Measurements from ENCODE around the gene GALR3. TPM values are rescaled to one million over a fixed set of nuclear protein-coding genes. Genes with fewer than 3 reads are reported as not detected.

GALR3 gene
- polyA plus RNA-seq, 3 donors, result not detected

DNA sequence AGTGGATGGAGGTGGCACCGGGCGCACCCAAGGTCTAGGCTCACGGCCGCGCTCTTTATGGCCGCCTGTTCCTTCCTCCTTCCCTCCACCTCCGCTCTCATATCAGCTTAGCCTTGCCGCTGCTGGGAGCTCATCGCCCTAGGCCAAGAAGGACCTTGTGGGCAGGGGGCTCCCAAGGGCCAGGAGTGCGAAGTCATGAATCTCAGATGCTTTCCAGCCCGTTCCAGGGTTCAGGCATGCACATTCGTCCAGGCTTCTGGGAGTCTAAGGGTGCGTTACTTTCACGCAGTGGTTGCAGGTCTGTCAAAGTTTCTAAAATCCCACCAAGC is 4.1 kb upstream of the GALR3 start:
- no peak for DNase-seq

DNA sequence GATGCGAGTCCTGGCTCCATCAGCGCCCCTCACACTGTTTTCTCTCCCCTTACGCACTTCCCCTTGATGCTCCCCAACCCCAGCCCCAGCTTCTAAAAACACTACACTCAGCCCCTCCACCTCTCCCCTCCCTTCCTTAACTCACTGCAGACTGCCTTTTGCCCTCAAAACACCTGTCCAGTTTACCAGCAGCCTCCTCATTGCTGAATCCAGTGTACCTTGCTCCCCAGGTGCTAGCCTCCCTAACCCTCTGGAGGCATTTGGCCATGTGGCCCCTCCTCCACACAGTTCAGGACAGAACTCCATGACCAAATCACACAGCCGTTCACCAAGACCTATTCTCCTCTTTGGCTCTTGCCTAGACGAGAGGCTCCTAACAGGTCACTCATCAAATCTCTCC is 2.8 kb upstream of the GALR3 start:
- no peak for DNase-seq

DNA sequence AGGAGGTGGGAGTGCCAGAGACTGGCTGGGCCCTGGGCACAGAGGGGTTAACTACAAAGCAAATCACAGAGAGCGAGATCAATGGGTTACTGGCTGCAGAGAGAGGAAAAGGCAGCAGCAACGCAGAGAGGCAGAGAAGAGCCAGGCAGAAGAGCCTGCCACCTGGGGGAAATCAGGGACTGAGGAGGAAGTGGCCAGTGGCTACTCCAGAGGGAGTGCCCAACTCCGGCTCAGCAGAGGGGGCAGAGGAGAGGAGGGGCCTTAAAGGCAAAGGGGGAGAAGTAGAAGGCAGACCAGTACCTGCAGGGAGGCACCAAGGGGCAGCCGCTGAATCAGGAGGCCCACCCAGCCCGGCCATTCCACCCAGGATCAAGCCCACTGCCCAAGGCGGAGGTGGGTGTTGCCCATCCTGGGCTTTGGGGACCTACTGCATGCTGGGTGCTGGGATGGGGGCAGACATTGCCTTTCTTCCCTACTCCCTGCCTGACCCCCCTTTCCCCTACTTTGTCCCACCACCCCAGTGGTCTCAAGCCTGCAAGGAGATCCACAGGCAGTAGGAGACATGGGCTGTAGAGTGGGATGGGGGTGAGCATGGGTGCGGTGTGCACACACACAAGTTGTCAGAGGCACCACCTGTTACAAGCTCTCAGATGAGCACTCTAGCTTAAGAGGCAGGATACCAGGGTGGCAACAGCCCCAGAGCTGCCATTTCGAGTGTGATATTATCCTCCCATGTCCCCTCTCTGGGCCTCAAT is 926 bp upstream of the GALR3 start:
- DNase-seq, result no peak

GRCh38 chr22:37824674-37825641 is 1.8 kb downstream of the GALR3 start:
- no peak for DNase-seq

- DNase-seq, result no peak
Observed at GRCh38 chr22:37827056-37827455, 3.9 kb downstream of the GALR3 start.

GRCh38 chr22:37830093-37830842 is 7.1 kb downstream of the GALR3 start:
- DNase-seq, result no peak

DNA sequence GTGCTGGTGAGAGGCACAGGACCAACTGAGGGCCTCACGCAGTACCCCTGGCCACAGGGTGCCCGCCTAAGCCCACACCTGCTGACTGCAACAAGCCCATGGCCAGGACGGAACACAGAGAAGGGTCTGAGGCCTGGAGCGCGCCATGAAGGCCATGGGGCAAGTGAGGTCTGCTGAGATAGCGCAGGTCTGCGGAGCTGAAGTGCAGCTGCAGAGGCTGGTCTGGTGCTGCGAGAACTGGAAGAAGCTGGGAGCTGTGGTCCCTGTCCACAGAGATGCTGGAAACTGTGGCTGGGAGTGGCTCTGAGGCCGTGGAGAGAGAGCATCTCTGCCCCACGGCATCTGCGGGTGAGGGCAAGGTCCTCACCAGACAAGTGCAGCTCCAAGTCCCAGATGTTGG is 8.3 kb downstream of the GALR3 start:
- no peak for DNase-seq

GRCh38 chr22:37832022-37832857 is 9.1 kb downstream of the GALR3 start:
- no peak for DNase-seq

GRCh38 chr22:37842015-37842793 is 19.0 kb downstream of the GALR3 start:
- no peak for DNase-seq

GRCh38 chr22:37843741-37844089 is 20.5 kb downstream of the GALR3 start:
- no peak for DNase-seq

- no peak for DNase-seq
Observed at GRCh38 chr22:37844904-37845329, 21.7 kb downstream of the GALR3 start.

- DNase-seq, result no peak
Observed at GRCh38 chr22:37846433-37846832, 23.3 kb downstream of the GALR3 start.

- DNase-seq, result peak; percentile 36
Observed at GRCh38 chr22:37848587-37849088, 25.5 kb downstream of the GALR3 start.

DNA sequence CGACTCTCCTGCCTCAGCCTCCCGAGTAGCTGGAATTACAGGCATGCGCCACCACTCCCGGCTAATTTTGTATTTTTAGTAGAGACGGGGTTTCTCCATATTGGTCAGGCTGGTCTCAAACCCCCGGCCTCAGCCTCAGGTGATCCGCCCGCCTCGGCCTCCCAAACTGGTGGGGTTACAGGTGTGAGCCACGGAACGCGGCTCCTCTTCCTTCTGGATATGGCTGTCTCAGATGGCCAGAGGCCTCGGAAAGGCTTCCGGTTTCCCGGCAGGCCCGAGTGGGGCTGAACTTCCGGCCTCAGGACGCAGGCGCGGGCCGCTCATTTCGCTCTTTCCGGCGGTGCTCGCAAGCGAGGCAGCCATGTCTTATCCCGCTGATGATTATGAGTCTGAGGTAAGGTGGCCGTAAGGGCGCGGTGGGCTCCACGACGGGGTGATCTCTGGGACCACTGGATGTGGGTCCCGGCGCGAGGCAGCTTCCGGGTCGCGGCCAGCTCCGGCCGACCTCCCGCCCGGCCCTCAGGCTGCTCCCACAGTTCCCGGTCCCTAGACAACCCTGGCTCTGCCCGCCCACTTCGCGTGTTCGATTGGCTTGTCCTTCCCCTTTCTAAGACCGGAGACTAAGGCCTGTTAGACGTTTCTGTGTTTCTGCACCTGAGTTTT is 26.0 kb downstream of the GALR3 start, which contains the start of gene EIF3L:
Gene EIF3L, plus strand, starts transcription at position 331 of the 663 bp plus-strand sequence. Its CDS starts 31 bp downstream, at position 362.
- peak; percentile 90 for DNase-seq

GRCh38 chr22:37850801-37851200 is 27.6 kb downstream of the GALR3 start:
- no peak for DNase-seq

DNA sequence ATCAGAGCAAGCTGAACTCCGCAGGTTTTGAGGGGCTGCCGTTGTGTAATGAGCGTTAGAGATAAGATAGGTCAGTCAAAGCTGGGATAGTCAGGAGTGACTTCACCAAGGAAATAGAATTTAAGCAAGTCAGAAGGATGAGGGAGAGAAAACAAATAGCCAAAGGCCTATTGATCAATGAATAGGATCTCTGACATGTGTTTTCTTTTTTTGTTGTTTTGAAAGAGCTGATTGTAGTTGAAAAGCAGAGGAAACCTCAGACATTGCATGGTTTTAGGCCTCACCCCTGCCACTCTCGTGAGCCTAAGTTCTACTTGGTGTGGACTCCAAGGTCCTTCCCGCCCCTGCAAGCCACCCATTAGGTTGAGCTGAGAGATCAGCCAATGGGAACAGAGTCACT is 29.2 kb downstream of the GALR3 start:
- DNase-seq, result no peak

DNA sequence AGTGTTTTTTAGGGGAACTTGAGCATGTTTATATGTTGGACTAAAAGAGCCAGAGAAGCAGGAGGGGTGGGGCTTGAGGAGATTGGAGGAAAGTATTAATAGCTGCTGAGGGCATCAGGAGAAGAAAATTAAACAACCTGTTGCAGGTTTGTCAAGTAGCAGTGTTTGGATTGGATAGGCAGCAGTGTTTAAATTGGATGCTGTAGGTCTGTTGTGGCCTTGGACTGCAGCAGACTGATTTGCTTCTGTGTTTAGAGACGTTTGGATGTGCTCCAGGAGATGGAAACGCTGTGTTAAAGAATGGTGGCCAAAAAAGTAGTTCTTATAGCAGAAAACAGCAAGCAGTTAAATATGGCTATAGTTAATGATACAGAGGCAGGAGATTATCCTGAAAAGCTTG is 31.8 kb downstream of the GALR3 start:
- no peak for DNase-seq

DNA sequence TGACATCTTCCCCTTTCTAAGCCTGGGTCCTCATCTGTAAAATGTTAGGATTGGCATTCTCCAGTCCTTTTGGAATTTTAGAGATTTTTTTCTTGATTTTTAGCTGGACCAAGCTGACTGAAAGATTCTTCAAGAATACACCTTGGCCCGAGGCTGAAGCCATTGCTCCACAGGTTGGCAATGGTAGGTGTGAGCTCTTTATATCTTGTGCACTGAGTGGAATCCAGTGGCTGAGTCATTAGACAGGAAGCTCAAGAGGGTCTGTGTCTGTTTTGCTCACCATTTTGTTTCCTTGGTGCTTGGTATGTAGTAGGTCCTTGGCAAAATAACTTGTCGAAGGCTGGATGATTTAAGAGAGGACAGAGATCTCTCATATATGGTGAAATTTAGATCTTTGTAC is 32.3 kb downstream of the GALR3 start:
- no peak for DNase-seq

- no peak for DNase-seq
Observed at GRCh38 chr22:37860796-37861421, 37.7 kb downstream of the GALR3 start.

All from renal pelvis (tissue), 4 donors.